ENCODE results near the gene IL5RA. TPM values are rescaled to one million over a fixed set of nuclear protein-coding genes. Genes with fewer than 3 reads are reported as not detected.

Gene IL5RA
- total RNA-seq, 1 donor from 2014 or later: not detected

GRCh38 chr3:3037156-3037555, 73.0 kb downstream of the IL5RA start:
- no peak overlapping the region for H3K4me3 ChIP-seq
- no peak for DNase-seq (ENCODE audit: extremely low spot score in 2 of 2)
- no peaks in the 10 kb centered on the region for H3K4me1 ChIP-seq
- no peaks in the 10 kb centered on the region for H3K36me3 ChIP-seq
- H3K27me3 ChIP-seq: no peaks in the 10 kb centered on the region
- TF ChIP-seq, protein P1, sequence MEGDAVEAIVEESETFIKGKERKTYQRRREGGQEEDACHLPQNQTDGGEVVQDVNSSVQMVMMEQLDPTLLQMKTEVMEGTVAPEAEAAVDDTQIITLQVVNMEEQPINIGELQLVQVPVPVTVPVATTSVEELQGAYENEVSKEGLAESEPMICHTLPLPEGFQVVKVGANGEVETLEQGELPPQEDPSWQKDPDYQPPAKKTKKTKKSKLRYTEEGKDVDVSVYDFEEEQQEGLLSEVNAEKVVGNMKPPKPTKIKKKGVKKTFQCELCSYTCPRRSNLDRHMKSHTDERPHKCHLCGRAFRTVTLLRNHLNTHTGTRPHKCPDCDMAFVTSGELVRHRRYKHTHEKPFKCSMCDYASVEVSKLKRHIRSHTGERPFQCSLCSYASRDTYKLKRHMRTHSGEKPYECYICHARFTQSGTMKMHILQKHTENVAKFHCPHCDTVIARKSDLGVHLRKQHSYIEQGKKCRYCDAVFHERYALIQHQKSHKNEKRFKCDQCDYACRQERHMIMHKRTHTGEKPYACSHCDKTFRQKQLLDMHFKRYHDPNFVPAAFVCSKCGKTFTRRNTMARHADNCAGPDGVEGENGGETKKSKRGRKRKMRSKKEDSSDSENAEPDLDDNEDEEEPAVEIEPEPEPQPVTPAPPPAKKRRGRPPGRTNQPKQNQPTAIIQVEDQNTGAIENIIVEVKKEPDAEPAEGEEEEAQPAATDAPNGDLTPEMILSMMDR (IDR thresholded peaks at IDR 0.05): no peak
- TF ChIP-seq POLR2A (IDR thresholded peaks at IDR 0.05) (no peak), POLR2AphosphoS5 (IDR thresholded peaks at IDR 0.05; ENCODE audit: insufficient read depth in 1 of 2, low read depth in 1 of 2) (no peak)
- intact Hi-C loops (cut with DNase I): no loop called here
- H3K27ac ChIP-seq: no peak overlapping the region
- no peaks in the 10 kb centered on the region for H3K9me3 ChIP-seq

GRCh38 chr3:3031326-3031725, 78.8 kb downstream of the IL5RA start:
- TF ChIP-seq POLR2A (IDR thresholded peaks at IDR 0.05) (no peak), POLR2AphosphoS5 (IDR thresholded peaks at IDR 0.05; ENCODE audit: insufficient read depth in 1 of 2, low read depth in 1 of 2) (no peak)
- TF ChIP-seq, protein P1 (IDR thresholded peaks at IDR 0.05): no peak

GRCh38 chr3:3027976-3028567, 82.1 kb downstream of the IL5RA start:
- H3K4me1 ChIP-seq: no peaks in the 10 kb centered on the region
- no peak overlapping the region for H3K27ac ChIP-seq
- TF ChIP-seq POLR2AphosphoS5 (IDR thresholded peaks at IDR 0.05; ENCODE audit: insufficient read depth in 1 of 2, low read depth in 1 of 2) (no peak), POLR2A (IDR thresholded peaks at IDR 0.05) (no peak)
- TF ChIP-seq, protein P1 (IDR thresholded peaks at IDR 0.05): no peak
- no peaks in the 10 kb centered on the region for H3K36me3 ChIP-seq
- H3K9me3 ChIP-seq: no peaks in the 10 kb centered on the region
- intact Hi-C loops (cut with DNase I): no loop called here
- H3K4me3 ChIP-seq: no peak overlapping the region
- no peaks in the 10 kb centered on the region for H3K27me3 ChIP-seq
- no peak for DNase-seq (ENCODE audit: extremely low spot score in 2 of 2)

More at GRCh38 chr3:3031326-3031725, 78.8 kb downstream of the IL5RA start:
- intact Hi-C loops (cut with DNase I): no loop called here
- Histone ChIP-seq H3K4me3 (no peak overlapping the region), H3K27me3 (no peaks in the 10 kb centered on the region), H3K27ac (no peak overlapping the region), H3K4me1 (no peaks in the 10 kb centered on the region), H3K9me3 (no peaks in the 10 kb centered on the region), H3K36me3 (no peaks in the 10 kb centered on the region)
- no peak for DNase-seq (ENCODE audit: extremely low spot score in 2 of 2)

DNA sequence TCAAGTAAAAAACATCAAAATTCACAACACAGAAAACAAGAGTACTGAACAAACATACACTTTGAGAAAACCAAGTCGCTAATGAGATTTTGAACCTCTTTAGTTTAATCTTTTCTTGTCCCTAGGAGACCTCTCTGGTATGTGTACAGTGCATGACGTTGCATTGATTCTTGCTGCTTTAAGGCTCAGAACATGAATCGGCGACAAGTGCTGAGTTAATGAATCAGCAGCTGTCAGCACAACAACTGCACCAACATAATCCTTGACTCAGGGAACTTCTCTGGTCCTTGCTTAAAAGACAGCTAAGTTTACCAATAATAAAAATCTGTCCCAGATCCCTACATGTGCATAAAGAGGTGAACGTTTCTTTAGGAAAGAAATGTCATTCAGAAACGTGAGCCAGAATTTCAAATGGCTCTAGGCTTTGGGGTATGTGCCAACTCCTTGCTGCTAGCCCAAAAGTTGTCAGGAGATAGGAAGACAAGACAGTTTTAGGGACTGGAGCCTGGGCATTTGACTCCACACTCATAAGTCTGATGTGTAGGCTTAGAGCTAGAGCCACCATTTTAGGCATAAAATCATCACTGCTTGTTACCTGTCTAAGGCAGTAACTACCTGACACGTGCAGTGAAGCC, 86.9 kb downstream of the IL5RA start:
- intact Hi-C loops (cut with DNase I): no loop called here
- Histone ChIP-seq H3K4me1 (no peaks in the 10 kb centered on the region), H3K9me3 (no peaks in the 10 kb centered on the region), H3K36me3 (no peaks in the 10 kb centered on the region), H3K27ac (no peak overlapping the region), H3K4me3 (no peak overlapping the region), H3K27me3 (no peaks in the 10 kb centered on the region)
- TF ChIP-seq POLR2A (IDR thresholded peaks at IDR 0.05) (no peak), POLR2AphosphoS5 (IDR thresholded peaks at IDR 0.05; ENCODE audit: insufficient read depth in 1 of 2, low read depth in 1 of 2) (no peak)
- TF ChIP-seq, protein P1 (IDR thresholded peaks at IDR 0.05): no peak
- DNase-seq (ENCODE audit: extremely low spot score in 2 of 2): no peak

- intact Hi-C loops (cut with DNase I): no loop called here
- no peak overlapping the region for H3K4me3 ChIP-seq
- H3K4me1 ChIP-seq: no peaks in the 10 kb centered on the region
- H3K27ac ChIP-seq: no peak overlapping the region
- DNase-seq (ENCODE audit: extremely low spot score in 2 of 2): no peak
- H3K36me3 ChIP-seq: no peaks in the 10 kb centered on the region
- TF ChIP-seq, protein P1 (IDR thresholded peaks at IDR 0.05): no peak
- TF ChIP-seq POLR2AphosphoS5 (IDR thresholded peaks at IDR 0.05; ENCODE audit: insufficient read depth in 1 of 2, low read depth in 1 of 2): no peak
- H3K9me3 ChIP-seq: no peaks in the 10 kb centered on the region
- H3K27me3 ChIP-seq: no peaks in the 10 kb centered on the region
Measured at GRCh38 chr3:3020209-3020608, 90.0 kb downstream of the IL5RA start.

Measured in vagina (tissue), 2 donors.